Ecto neural progenitor cell (in vitro differentiated cells): Measurements from ENCODE around the gene TMEM131.
"Not testable (repeated sequence)": the region's sequence is repeated elsewhere in the genome, so short reads cannot be mapped to it uniquely, and the experiment has no call there.

ENCODE experiments used
- DNase-seq: peaks from one replicate; pipeline ENCODE4 v3.0.0-alpha.2; 2018; ENCODE audit warnings: low spot score

TMEM131 gene

GRCh38 chr2:97995734-97996624 is at the start of gene TMEM131:
TSS of gene TMEM131 (minus strand) at chr2:97995948. CDS start at chr2:97995662, 286 bp downstream.
- peak; percentile 96 for DNase-seq

- not testable (repeated sequence) for DNase-seq
Observed at GRCh38 chr2:98044730-98045129, 49.0 kb upstream of the TMEM131 start.

DNA sequence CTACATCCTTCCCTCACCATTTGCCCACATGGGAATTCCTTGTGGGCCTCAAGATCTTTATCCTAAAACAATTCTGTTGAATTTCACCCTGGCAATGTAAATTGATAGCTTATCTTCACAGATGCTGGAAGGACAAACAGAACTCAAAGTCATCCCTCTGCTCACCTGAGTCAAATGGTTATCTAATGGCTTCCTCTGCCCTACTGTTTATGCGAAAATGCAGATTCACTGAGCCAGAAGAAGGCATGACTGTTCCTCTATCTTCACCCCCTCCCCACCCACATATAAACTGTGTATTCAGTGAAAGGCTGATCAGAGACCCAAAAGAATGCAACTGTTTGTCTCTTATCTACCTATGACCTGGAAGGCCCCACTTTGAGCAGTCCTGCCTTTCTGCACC is 47.4 kb upstream of the TMEM131 start:
- DNase-seq, result no peak

GRCh38 chr2:98040331-98040939 is 44.7 kb upstream of the TMEM131 start:
- peak; percentile 21 for DNase-seq

GRCh38 chr2:98039085-98039756 is 43.5 kb upstream of the TMEM131 start:
- no peak for DNase-seq

DNA sequence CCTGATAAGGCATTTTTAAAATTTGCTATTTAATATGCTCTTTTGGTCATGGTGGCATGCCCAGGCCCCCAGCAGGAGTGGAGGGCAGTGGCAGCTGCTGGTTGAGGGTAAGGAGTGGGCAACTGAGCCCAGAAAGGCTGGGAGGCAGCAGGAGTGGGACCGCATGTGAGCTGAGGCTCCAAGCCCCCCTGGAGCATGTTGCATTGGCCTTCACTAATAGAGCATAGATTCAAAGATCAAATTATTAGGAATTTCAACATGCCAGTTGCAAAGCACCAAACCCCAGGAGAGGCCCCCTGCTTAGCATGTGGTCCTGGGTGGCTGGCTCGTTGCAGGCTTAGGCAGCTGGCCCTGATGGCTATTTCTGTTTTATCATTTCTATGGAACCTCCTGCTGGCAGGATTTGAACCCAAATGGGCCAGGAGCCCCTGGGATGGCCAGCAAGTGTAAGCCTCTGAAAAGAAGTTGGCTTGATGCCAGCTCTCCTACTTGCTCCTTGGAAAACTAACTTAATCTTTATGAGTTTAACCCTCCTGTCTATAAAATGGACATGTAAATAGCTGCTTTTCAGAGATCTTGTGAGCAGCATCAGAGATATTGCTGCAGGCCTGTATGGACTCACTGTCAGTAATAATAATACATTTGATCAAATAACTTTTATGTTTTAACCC is 42.1 kb upstream of the TMEM131 start:
- no peak for DNase-seq

DNA sequence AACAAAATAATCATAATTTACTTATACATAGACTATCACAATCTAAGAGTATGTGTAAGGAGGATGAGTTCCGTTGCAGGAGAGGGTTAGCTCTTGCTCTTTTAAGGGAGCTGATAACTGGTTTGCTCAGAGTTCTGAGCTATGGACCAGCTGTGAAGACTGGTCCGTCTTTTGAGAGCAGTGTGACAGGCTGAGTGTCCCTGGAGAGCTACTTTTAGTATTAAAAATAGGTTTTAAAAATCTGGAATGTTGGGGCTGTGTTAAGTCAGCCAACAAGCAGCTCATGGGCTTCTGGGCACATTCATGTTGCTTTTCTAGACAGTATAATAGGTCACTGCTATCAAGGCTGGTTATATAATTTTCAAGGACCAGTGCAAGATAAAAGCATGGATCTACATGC is 41.5 kb upstream of the TMEM131 start:
- DNase-seq, result peak; percentile 1

DNA sequence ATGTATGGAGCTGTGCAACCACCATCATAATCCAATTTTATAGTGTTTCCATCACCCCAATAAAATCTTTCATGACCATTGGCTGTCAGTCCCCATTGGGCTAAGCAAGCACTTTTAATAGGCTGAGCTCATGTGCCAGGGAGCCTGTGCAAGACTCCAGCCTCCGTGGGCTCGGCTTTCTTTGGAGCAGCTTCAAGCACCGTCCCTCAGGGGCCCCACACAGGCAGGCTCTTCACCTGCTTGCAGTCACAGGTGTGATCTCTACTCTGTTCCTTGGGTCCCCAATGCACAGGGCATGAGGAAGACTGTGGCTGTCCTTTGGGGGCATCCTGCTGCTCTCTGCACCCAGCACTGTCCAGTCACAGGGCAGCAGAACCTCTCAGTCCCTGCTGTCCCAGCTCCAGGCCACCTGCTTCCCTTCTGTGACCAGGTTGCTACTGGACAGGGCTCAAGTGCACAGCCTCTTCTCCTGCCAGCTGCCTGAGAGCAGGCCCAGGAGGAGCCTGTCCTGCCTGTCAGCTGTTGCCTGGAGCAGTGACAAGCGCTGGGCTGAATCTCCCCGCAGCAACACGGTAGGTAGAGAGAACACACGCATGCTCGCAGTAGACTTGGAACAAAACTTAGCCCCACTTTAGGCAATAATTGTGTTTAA is 40.7 kb upstream of the TMEM131 start:
- peak; percentile 43 for DNase-seq

- DNase-seq, result peak; percentile 27
Observed at GRCh38 chr2:98034745-98035144, 39.0 kb upstream of the TMEM131 start.

DNA sequence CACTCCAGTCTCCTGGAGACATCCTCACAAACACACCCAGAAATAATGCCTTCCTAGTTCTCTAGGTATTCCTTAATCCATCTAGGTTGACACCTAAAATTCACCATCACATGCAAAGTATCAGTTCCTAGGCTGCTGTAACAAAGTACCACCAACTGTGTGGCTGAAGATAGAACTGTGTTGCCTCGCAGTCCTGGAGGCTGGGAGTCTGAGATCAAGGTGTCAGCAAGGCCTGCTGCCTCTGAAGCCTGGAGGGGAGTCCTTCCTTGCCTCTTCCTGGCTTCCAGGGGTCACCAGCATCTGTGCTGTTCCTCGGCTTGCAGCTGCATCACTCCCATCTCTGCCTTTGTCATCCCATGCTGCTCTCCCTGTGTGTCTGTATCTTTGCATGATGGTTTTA is 36.3 kb upstream of the TMEM131 start:
- peak; percentile 15 for DNase-seq

GRCh38 chr2:98029718-98030222 is 34.0 kb upstream of the TMEM131 start:
- DNase-seq, result peak; percentile 10

DNA sequence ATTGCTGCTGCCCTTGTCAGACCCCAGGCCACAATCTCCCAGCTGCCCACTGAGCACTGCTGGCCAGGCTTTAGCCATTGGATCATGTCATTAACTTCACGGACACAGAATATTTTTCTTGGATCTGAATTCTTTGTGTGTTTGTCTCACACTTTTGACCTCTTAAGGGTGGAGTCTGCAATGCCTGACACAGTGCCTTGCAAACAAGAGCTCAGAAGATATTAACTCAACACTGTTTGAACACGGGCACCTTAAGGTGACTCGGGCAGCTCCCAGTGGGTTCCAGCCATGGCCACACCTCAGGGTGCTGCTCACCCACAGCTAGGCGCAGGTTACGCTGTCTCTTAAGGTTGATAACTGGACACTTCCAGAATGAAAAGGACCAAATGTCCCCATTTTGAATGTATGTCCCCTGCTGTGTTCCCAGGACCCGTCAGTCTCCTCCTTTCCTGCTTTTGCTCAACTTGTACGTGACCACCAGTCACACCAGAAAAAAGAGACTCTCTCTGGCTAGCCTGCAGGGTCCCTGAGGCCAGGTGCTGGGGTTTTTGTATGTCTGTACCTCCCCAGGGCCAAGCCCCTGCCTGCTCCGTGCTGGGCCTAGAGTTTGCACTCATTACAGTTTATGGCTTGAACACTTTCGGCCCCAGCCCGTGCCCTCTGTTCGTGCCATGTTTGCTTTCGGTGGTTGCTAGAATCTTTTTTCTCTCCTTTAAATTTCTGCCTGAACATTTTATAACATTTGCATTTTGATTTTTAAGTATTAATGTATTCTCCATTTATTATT is 33.4 kb upstream of the TMEM131 start:
- DNase-seq, result peak; percentile 25

DNA sequence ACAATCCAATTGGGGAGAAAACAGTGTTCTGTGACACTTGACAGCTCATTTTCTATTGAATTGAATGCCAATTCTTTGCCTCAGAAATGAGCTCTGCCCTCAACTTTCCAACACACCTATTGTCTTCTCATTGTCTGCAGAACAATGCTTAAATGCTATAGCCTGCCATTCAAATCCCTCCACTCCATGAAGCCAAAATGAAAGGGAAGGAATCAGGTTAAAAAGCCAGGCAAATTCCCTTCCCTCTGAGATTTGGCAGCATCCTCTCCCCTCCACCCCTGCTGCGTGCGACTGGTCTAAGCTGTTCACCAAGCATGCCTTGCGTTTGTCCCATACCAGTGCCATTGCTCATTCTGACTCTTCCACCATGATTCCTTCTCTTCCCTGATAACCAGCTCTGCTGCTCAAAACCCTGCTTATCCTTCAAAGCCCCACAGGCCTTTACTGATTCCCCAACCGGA is 32.4 kb upstream of the TMEM131 start:
- DNase-seq, result peak; percentile 44

- DNase-seq, result peak; percentile 20
Observed at GRCh38 chr2:98027538-98027937, 31.8 kb upstream of the TMEM131 start.

- DNase-seq, result peak; percentile 11
Observed at GRCh38 chr2:98026927-98027522, 31.3 kb upstream of the TMEM131 start.

DNA sequence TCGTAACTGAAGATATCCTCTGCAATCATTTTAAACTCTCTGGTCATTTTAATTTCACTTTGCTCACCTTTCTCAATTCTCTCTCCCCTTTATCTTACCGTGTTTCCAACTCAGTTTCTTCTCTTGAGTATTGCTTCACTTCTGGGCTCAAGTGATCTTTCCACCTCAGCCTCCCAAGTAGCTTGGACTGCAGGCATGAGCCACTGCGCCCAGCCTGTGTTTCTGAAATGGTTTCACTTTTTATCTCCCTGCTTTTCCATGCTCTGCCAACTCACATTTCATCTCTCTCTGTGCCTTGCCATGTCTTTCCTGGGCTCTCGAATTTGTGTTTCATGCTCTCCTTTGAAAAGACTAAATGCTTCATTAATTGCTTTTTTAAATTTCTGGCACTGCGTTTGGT is 30.5 kb upstream of the TMEM131 start:
- DNase-seq, result peak; percentile 8

- no peak for DNase-seq
Observed at GRCh38 chr2:98025481-98026037, 29.8 kb upstream of the TMEM131 start.

DNA sequence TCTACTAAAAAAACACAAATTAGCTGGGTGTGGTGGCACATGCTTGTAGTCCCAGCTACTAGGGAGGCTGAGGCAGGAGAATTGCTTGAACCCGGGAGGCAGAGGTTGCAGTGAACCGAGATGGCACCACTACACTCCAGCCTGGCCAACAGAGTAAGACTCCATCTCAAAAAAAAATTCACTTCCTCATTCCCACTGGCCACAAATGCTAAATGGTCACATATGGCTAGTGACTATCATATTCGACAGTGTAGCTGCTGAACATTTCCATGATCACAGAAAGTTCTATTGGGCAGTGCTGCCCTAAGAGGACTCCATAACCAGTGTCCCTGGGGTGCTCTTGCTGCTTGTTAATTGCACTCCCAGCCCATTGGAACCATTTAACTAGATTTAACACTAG is 26.3 kb upstream of the TMEM131 start:
- peak; percentile 5 for DNase-seq

DNA sequence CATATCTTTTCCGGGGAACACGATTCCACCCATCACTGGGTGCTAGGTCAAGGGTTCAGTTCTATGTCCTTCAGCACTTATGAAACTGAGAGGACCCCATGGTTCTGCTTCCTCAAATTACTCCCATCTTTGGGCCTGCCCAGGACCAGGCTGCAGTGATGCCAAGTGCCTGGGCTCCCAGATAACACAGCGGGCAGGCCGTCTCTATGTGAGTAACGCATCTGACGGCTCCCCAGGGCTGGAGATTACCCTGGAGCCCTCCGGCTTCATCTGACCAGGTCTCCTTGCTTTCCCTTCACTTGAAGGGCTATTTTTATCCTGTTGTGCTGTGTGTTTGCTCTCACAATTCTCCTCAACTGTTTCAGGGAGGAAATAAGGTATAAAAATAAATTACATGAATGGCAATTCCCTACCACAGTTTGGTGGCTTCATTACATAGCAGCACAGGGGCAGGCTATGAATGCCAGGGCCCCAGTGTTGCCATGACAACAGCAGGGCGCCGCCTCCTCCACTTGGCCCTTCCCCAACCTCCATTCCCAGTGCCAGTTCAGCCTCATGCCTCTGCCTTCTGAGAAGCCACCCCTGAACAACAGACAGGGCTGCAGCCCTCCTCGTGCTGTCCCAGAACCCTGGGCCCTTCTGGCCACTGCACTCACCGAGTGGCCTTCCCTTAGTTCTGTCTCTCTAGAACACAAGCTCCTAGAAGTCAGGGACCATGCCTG is 25.4 kb upstream of the TMEM131 start:
- peak; percentile 54 for DNase-seq
